Measurements from ENCODE around the gene UFM1.
"Not testable (repeated sequence)": the region's sequence is repeated elsewhere in the genome, so short reads cannot be mapped to it uniquely, and the experiment has no call there.

The UFM1 gene

GRCh38 chr13:38349390-38350113, at the start of gene UFM1:
Gene UFM1 (plus strand): TSS chr13:38349851. CDS start chr13:38349920, 69 bp downstream.
- peak; percentile 80 for DNase-seq

DNA sequence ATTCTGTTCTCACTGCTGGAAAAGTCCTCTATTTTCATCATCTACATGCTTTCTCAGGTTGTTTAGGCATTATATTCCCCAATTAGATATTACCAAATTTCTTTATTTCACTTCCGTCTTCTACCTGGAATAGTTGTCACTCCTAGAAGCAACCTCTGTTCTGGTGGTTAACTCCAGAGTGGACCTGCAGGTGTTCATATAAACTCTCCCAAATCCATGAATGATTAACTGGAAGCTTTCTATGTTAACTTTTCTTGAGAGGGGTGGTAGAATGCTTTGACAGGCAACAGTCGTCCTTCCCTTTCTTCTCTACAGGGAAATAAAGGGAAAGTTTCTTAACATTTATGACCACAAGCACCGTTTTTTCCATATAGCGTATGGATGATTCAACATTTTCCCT, 48.4 kb upstream of the UFM1 start:
- no peak for DNase-seq

GRCh38 chr13:38303816-38304320, 45.8 kb upstream of the UFM1 start:
- DNase-seq, result no peak

DNA sequence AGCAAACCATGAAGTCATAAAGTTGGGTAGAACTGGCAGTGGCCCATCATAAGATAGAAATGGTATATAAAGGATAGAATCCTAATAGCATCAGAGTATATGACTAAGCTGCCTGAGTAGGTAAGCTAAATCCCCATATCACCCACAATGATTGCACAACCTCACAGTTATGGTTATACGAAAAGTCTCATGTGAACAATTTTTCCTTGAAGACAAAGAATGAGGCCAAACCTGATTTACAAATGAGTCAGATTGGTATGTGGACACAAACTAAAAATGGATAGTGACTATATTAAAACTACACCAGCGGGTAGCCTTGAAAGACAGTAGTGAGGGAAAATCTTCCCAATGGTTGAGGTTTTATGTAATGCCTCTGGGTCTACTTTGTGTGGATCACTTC, 40.9 kb upstream of the UFM1 start:
- no peak for DNase-seq

- DNase-seq, result no peak
Measured at GRCh38 chr13:38309397-38309796, 40.3 kb upstream of the UFM1 start.

DNA sequence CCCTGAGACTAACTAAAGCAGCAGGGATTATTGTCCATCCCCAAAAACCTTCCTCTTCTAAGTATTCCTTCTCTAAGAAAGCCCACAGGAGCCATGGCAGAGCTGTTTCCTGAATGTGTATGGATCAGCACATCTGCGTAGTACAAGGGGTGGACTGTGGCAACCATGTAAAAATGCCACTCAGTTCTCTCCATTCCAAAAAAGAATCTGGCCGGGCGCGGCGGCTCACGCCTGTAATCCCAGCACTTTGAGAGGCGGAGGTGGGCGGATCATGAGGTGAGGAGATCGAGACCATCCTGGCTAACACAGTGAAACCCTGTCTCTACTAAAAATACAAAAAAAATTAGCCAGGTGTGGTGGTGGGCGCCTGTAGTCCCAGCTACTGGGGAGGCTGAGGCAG, 38.5 kb upstream of the UFM1 start:
- DNase-seq, result not testable (repeated sequence)

DNA sequence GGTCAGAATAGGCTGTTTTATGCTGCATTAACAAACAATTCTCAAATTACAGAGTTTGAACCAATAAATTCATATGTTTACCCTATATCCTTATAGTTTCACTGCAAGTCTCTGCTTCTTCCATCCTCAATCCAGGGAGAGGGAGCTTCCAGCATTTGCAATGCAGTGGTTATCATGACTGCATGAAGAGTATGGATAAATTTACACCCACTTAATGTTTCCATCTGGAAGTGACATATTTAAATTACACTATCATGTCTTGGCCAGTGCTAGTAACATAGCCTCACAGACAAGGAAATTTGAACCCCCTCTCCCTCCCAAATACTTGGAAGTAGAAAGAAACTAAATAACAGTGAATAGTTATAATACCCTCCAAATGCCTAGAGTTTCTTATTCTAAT, 33.5 kb upstream of the UFM1 start:
- no peak for DNase-seq

GRCh38 chr13:38321654-38322053, 28.0 kb upstream of the UFM1 start:
- DNase-seq, result no peak

DNA sequence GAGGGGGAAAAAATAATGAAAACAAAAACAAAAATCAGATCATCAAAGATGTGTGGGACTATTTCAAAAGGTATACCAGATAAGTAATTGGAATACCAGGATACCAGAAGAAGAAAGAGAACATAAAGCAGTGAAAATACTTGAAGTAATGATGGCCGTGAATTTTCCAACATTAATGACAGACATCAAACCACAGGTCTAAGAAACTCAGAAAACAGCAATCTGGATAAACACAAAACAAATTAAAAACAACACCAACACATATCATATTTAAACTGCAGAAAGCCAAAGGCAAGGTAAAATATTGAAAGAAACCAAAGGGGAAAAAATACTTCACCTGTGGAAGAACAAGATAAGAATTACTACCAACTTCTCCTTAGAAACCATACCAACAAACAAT, 24.2 kb upstream of the UFM1 start:
- DNase-seq, result no peak

DNA sequence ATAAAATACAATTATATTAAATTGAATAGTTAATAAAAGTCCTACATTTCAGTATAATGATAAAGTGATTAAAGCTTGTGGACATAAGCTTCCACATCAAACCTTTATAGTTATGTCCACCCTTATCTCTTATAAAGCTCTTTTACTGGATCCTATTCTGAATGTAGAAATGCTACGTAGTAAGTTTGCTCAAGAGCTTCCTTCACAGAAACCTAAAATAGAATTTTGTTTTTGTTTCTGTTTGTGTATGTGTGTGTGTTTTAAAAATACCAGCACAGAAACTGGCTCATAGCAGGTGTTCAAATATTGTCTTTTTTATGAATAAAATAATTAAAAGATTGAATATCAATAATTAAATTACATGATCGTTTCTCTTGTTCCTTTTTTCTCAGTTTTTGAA, 21.0 kb upstream of the UFM1 start:
- DNase-seq, result no peak

DNA sequence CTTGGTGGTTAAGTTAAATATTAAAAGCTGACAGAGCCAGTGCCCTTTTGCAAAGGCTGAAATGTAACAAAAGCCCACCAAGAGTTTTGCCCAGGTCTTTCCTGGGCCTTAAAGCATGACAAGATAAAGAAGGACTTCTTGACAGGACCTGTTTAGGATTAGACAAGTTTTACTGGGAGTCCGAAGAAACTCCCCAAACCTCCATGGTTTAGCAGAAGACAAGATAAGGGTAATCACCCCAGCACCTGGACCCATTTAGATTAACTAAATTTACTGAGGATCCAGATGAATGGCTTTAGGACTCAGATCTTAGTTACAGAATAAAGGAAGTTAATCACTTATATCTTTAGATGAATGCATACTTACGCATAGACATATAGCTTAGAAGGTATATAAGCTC, 14.8 kb upstream of the UFM1 start:
- DNase-seq, result no peak

- no peak for DNase-seq
Measured at GRCh38 chr13:38338089-38338488, 11.6 kb upstream of the UFM1 start.

DNA sequence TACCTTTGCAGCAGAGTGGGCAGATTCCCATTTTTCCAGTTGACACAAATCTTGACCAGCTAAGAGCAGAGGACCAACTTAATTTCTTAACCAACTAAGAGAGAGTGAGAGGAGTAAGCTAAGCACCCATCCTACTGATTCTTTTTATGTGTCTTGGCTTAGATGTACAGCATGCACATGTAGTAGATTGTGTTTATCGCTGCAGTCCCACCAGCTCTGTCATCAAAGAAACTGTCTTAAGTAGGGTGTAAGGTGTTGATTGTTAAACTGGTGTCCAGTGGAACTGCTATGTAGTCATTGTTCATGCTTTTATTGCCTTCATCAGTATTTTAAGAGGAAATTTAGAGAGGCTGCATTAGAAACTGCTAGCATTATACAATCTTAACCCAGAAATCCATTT, 9.0 kb upstream of the UFM1 start:
- no peak for DNase-seq

- DNase-seq, result no peak
Measured at GRCh38 chr13:38341149-38341692, 8.4 kb upstream of the UFM1 start.

GRCh38 chr13:38346764-38347163, 2.9 kb upstream of the UFM1 start:
- no peak for DNase-seq

DNA sequence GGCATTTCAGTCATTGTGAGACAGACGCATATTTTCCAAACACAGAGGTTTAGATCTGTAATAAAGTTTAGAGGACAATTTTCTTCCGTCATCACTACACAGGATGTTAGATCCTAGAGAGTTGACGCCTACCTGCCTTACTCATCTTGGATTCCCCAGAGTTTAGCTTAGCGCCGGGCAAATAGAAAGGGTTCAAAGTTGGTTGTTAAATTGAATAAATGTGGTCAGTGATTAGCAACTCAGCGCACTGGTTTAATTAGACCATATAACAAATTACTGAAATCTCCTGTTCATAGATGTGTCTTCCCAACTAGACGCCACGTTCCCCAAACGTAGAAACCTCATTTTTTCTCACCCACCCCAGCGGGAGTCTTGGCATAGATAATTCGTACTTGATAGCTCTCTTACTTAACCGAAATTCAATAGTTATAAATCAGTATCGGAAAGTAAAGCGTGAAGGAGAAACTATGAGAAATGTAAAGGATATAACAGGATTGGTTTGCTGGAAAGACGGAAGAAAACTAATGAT, 726 bp upstream of the UFM1 start:
- DNase-seq, result no peak

DNA sequence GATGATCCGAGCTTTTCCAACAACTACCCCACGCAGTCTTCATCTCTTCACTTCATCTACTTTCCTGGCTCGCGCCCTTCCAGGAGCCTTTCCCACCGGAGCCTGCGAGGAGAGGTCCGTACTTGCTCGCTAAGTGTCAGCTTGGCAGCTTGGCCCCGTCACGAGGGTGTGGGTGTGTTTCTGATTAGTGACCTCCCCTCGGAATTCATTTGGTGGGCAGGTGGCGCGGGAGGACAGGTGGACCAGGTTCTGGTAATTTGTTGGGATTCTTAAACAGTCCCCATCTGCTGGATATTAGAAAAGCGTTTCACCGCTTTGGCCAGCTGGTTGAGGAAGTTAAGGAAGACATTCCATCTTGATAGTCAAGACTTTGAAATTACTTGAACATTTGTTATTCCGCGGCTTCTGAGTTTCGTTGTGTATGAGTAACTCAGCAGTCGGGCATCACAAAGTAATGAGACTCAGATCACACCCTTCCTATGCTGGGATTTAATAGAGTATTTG, 515 bp downstream of the UFM1 start:
- no peak for DNase-seq

GRCh38 chr13:38355595-38356119, 6.0 kb downstream of the UFM1 start:
- no peak for DNase-seq

DNA sequence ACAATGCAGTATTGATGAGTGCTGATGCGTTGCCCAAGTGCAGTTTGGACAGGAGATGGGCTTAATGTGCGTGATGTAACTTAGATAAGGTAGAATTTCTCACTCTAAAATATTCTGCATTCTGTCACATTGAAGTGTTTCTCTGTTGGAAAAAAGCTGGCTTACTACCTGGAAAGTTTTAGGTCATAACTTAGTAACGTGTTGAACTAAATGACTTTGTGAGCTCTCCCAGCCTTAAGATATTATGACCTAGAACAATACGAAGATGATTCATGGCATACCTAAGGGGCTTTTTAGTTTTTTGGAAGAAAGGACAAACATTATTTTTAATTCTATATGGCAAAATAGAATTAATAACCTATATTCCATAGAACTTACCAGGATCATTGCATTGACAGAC, 9.0 kb downstream of the UFM1 start:
- DNase-seq, result no peak

- no peak for DNase-seq
Measured at GRCh38 chr13:38361542-38362262, 12.1 kb downstream of the UFM1 start.

GRCh38 chr13:38363219-38363618, 13.6 kb downstream of the UFM1 start:
- DNase-seq, result no peak

DNA sequence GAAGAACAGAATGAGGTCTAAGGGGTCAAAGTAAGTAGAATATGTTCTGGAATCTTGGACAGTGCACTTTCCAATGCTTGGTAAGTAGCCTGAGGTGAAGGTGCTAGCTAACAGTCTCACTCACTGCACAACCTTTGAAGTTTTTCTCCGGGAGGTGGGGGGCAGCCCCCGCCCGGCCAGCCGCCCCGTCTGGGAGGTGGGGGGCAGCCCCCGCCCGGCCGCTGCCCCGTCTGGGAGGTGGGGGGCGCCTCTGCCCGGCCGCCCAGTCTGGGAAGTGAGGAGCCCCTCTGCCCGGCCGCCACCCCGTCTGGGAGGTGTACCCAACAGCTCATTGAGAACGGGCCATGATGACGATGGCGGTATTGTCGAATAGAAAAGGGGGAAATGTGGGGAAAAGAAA, 14.1 kb downstream of the UFM1 start:
- not testable (repeated sequence) for DNase-seq

GRCh38 chr13:38365661-38366060, 16.0 kb downstream of the UFM1 start:
- no peak for DNase-seq
